Measurements from ENCODE around the gene CLK3.

The CLK3 gene

DNA sequence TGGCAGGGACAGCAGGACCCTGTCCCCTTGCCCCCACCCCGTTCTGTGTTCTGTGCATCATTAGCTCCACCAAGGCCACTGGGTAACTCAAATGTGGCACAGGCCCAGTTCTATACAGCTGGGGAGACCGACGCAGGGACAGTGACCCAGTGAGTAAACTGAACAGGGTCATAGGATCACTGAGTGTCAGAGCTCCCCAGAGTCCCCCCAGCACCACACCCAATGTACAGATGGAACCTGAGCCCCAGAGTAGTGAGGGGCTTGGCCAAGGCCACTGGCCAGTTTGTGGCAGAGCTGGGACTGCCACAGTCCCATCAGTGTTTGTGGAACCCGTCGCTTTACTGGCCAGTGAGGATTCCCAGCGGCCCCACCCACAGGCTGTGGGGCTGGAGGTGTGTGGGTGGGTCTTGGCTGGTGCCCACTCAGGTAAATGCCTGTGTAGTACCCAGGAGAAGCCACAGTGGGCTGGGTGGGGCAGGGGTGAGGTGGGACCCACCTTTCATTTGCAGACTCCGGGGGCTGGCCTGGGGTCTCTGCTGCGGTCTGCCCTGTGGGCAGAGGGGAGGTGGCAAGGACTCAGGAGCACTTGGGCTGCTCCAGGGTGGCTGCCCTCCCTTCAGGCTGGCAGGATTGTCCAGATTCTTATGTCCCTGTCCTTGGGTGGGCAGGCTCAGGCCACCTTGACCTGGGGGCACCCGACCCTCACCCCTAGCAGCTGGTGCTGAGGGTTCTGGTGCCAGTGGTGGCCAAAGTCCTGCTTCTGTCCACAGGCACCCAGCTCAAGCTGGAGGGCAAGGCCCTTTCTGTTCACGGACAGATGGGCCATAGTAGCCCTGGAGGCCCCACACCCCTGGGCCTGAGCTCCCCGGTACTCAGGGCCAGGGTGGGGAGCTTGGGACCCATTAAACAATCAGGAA lies 11.6 kb upstream of the CLK3 start:
- DNase-seq = no peak

DNA sequence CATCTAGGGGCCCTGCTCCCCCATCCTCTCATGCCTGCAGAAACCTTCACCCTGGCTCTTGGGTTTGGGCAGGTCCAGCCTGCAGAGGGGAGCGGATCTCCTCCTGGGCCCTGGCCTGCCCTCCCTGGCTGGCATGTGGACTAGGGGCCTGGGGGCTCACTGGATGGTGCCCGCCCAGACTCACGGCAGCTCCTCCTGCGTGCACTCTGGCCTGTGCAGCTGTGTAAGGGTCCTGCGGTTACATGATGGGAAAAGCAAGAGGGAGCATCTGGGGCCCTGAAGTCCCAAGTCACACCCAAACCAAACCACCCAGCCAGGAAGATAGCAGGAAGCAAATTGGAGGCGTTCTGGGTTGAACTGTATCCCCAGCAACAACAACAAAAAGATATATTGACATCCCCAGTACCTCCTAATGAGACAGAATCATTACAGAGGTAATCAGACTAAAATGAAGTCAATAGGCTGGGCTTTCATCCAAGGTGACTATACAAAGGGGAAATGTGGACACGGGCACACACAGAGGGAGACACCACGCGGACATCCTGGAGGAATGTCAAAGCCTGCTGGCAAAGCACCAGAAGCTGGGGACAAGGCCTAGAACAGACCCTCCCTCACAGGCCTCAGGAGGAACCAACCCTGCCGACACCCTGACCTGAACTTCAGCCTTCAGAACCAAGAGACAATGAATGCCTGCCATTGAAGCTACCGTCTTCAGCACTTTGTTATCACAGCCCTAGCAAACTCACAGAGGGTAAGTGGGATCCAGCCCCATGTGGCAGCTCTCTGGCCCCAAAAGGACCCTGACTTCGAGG lies 10.4 kb upstream of the CLK3 start:
- DNase-seq = no peak

DNA sequence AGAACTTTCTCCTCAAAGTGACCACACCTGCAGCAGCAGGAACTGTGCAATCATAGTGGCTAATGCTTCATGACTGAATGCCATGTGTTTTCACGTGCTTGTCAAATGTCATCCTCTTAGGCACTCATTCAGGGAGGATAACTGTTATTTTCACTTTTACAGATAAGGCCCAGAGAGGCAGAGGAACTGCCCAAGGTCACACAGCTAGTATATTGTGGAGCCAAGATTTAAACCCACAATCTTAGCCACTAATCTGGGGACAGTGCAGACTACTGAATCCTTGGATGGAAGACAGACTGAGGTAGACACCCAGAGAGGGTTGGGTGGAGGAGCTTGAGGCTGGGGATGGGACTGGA lies 9.9 kb upstream of the CLK3 start:
- no peak for DNase-seq

DNA sequence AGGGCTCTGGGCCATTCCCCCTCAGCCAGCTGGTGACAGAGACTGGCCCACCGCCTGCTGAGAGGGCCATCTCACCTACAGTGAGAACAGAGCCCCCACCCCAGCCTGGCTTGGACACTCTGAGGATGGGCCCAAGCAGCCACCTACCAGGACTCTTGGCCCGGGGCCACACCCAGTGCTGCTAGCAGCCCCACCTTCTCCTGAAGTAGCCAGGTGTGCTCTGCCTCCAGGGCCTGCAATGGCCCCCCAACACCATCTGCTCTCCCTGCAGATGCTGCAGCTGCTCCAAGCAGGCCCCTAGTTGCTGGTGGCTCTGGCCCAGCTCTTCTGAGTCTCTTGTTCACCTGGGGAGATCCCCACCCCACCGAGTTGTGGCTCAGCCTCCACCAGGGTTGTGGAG lies 6.8 kb upstream of the CLK3 start:
- no peak for DNase-seq

- no peak for DNase-seq
These were observed 5.7 kb upstream of the CLK3 start for GRCh38 chr15:74609938-74610301.

- DNase-seq = no peak
These were observed 5.2 kb upstream of the CLK3 start for GRCh38 chr15:74610302-74610951.

DNA sequence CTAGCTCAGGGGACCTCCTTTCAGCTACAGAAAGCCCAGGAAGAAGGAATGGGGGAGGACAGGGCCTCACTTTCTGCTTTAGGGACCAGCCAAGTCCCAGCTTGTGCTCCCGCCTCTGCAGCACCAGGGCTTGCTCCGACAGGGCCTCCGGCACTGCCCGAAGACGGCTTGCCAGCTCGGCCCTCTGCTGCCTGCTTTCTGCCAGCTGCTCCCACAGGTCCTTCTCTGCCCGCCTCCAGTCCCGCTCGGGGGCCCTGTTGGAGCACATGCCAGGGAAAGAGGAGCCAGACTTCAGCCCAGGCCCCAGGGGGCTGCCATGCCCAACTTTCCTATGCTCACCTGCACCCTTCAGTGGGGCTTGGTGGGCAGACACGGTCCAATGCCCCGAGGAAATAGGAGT lies 4.3 kb upstream of the CLK3 start:
- no peak for DNase-seq

- no peak for DNase-seq
These were observed 3.8 kb upstream of the CLK3 start for GRCh38 chr15:74611834-74612233.

GRCh38 chr15:74612677-74613076 lies 3.0 kb upstream of the CLK3 start:
- no peak for DNase-seq

DNA sequence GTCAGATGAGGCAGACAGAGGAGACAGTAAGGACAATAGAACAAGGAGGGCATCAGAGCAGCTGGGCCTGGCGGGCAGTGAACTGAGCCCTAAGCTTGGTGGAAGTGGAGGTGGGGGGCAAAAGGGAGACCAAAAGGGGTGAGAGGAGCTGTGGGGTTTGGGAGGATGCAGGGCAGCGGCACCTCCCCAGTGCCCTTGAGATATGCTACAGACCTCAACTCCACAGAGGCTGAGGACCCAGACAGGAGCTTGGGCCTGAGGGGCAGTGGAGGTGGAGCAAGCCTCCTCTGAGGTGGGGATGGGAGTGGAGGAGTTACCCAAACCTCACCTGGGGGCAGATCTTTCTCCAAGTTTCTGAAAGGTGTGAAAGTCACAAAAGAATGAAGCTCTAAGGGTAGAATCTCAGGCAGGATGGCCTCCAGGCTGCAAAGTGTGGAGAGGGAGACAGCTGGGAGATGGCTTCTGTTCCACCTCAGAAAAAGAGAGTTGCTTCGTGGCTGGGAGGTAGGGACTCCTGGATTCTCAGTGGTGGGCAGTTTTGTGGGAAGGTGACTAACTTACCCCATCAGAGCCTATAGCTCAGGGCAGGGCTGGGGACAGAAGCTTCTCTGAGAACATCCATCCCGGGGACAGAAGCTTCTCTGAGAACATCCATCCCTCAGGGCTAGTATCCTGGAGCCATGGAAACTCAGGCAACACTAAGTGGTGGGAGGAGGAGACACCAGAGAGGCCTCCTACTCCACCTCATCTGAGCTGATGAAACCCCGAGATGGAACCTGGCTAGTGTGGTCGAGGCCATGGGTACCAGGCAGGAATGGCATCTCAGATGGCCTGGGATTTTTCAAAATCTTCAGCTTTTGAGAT lies 2.3 kb upstream of the CLK3 start:
- no peak for DNase-seq

DNA sequence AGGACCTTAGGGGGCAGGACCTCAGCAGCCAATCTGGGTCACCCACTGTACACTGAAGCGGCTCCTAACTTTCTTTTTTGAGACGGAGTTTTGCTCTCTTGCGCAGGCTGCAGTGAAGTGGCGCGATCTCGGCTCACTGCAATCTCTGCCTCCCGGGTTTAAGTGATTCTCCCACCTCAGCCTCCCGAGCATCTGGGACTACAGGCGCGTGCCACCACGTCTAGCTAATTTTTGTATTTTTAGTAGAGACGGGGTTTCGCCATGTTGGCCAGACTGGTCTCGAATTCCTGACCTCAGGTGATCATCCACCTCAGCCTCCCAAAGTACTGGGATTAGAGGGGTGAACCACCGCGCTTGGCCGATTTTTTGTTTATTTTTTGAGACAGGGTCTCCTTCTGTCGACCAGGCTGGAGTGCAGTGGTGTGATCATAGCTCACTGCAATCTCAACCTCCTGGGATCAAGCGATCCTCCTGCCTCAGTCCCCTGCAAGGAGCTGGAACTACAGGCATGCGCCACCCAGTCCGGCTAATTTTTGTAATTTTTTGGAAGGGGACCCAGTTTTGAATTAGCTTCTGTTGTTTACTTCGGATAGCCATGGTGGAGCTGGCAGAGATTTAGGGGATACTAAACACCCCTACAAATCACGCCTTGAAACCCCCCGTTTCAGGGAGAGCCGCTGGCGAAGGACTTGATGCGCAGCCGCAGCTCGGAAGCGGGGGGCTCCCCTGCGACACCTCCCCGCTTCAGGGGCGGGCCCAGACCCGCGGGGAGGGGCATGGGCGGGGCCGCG lies 1.5 kb upstream of the CLK3 start:
- no peak for DNase-seq

DNA sequence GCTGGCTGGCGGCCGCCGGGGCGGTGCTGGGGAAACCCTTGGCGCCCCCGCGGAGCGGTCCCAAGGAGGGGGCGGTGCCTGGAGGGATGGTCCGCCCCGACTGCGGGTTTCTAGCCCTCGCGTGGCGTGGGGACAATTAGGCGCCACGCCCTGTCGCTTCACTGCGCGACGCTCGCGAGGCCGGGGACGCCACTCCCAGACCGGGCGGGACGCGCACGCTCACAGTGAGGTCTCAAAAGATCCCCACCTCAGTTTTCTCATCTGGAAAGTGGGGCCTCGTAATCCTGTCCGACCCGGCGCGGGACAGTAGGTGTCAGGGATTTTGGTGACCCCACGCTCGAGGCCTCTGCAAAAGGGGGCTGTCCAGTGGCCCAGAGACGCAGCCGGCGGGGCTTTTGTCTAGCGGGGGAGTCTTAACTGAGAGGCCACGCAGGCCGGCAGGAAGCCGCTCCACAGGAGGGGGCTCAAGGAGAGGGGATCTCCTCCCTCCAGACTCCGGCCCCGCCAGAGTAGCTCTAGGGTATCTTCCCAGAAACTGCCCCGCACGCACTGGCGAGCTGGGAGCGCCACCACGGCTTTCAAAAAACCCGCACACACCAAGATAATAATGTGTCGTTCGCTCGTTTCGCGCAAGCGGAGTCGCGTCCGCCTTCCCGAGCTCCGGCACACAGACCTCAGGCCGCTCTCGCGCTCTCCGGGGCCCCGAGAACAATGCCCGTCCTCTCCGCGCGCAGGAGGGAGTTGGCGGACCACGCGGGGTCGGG lies 710 bp upstream of the CLK3 start:
- peak; percentile 84 for DNase-seq

DNA sequence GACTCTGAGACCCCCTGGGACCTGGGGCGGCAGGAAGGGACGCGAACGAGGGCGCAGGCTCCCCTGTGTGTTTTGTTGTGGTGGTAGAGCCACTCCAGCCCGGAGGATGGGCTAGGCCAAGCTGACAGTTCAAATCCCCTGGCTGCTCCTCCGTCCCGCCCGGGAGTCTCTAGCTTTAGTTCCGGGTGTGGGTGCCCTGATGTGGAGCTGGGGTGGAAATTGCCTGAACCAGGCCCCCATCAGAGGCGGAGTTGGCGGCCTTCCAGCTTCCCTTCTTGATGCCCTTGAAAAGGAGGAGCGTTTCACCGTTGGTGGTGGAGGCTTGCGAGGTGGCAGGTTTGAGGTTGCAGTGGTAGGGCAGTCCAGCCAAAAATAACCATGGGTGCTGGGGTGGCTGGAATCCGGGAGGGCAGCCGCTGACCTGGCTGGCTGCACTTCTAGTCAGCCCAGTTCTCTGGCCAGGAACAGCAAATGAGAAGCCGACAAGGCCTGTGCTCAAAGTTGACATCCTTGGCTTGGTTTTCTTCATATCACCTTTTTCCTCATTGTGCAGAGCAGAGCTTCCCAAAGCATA lies 817 bp downstream of the CLK3 start:
- peak; percentile 51 for DNase-seq

- no peak for DNase-seq
These were observed 1.4 kb downstream of the CLK3 start for GRCh38 chr15:74616996-74617395.

DNA sequence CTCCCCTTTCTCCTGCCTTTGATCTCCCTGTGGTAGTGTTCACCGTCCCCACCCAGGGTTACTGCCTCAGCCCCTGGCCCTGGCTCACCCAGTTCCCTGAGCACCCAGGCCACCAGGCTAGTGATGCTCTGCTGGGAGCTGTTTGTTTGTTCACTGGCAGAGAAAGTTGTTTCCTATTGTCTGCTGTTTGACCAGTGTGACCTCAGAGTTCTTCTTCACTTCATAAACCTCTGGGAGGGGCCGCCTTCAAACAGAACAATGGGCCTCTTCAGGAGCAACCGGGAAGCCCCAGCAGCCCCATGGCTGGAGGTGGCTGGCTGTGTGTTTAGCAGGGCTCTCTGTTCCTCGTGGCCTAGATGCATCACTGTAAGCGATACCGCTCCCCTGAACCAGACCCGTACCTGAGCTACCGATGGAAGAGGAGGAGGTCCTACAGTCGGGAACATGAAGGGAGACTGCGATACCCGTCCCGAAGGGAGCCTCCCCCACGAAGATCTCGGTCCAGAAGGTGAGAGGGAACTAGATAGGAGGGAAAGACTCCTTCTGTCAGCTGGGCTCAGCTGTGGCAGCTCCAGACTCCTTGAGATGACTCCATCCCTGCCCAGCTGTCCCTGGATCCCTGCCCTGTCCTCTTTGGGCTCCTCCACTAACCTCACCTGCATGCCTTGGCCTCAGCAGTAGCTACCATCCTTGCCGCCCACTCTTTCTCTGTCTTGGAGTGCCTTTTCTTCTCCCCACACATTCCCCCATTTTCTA lies 3.4 kb downstream of the CLK3 start:
- DNase-seq = no peak

GRCh38 chr15:74619916-74620635 lies 4.4 kb downstream of the CLK3 start:
- no peak for DNase-seq

DNA sequence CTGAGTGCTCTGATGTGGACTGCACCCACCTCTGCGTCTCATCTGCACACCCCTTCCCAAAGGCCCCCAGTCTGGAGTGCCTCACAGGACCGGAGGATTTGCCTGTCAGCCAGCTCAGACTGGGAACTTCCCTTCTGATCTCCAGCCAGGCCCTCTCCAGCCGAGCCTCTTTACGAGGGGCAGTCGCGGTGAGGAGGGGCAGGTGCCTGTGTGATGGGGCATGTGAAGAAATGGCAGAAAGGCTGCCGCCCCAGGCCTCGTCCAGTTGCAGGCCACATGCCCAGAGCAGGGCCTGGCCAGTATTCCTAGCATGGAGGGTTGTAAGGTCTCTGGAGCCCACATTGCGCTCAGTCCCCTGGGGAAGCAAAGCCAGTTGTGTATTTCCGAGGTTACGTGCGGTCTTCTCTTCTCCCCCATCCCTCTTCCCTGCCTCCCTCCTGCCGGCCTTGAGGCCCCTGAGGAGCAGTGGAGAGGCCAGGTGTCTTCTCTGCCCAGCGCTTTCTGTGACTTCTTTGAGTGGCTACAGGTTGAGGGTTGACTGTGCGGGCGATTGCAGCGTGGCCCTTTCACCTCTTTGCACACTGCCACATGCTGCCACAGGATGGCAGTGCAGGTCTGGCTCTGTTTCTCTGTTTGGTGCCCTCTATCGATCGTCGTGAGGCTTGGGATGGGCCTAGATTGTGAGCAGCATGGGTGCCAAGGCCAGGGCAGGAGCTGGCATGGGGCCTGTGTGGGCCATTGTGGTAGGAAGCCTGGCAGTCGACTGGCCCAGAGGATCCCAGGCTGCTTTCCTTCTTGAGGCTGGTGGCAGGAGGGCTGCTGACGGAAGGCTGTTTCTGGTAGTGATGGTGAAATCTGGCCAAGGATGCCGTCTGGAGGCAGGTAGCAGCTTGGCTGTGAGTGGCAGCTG lies 5.3 kb downstream of the CLK3 start:
- peak; percentile 55 for DNase-seq

DNA sequence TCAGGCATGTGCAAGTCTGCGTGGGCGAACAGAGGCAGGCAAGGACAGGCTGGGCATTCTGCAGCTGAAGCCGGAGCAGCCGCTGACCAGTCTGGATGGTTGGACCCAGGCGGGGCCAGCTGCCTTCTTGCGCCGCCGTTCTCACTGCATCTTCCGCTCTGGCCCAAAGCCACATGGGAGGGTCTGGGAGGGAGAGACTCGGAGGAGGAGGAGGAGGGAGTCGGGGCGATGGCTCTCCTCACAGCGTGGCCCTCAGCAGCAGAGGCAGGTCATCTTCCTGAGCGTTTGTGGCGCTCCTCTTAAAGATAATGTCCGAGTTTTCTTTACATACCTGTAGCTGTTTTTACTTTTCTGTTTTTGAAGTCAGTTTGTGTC lies 5.9 kb downstream of the CLK3 start:
- DNase-seq = no peak
